GM12878 (cell line): ENCODE measurements around the gene AMZ2. TPM values are rescaled to one million over a fixed set of nuclear protein-coding genes. Genes with fewer than 3 reads are reported as not detected.
"Not testable (repeated sequence)": the region's sequence is repeated elsewhere in the genome, so short reads cannot be mapped to it uniquely, and the experiment has no call there.

ENCODE experiments used
- ATAC-seq: fragments of 200-7000 bp; cut with Tn5 transposase; 3 replicates; pipeline ENCODE4 v1.9.1; 2020; ENCODE audit warnings: mild to moderate bottlenecking, moderate library complexity
- BruUV-seq: library from RNA; stranded (reverse); fragments of 400-500 nt; replicated peaks from 2 replicates; lab custom pipeline; 2021; lab: Mats Ljungman, UMichigan
- CTCF ChIA-PET: fragments of 300-600 bp; sonication (Branson Sonifier 250); formaldehyde crosslinking; extraction: SDS; loops from one replicate; lab custom pipeline; 2021; ENCODE audit warnings: inconsistent platforms; lab: Yijun Ruan, JAX
- POLR2A ChIA-PET: fragments of 350-600 bp; formaldehyde crosslinking; extraction: SDS; loops from one replicate; lab custom pipeline; 2021; ENCODE audit warnings: inconsistent platforms; lab: Charles Lee
- RAD21 ChIA-PET: fragments of 300-600 bp; sonication (Branson Sonifier 250); formaldehyde crosslinking; loops from one replicate; lab custom pipeline; 2023; ENCODE audit warnings: antibody characterized with exemption; ENCODE audit not compliant: unreplicated experiment; lab: Charles Lee
- SMC1A ChIA-PET: fragments of 300-600 bp; sonication (Branson Sonifier 250); formaldehyde crosslinking; loops from one replicate; lab custom pipeline; 2023; ENCODE audit not compliant: unreplicated experiment, uncharacterized antibody; lab: Charles Lee
- DNase-seq: peaks from one replicate; pipeline ENCODE4 v3.0.0-alpha.2; 2011; ENCODE audit warnings: low read depth, low spot score
- FAIRE-seq: peaks from 3 replicates; lab custom pipeline; 2011; peaks lifted over from hg19 to GRCh38; lab: Jason Lieb, UNC
- H2AFZ ChIP-seq: 2 replicates; pipeline ENCODE4 v1.6.0; 2011; ENCODE audit warnings: low read depth, low read length, control low read depth; ENCODE audit not compliant: control insufficient read depth
- H3K27ac ChIP-seq: 2 replicates; pipeline ENCODE4 v1.5.1; 2011; ENCODE audit warnings: control low read depth; ENCODE audit not compliant: control insufficient read depth, insufficient read depth
- H3K27me3 ChIP-seq, 2 experiments: replicated peaks in 1 of 2; 2 replicates each; pipeline versions ENCODE4 v1.6.0 to v1.6.1; 2011; ENCODE audit warnings: low read length in 1 of 2; ENCODE audit not compliant: control insufficient read depth in 2 of 2, insufficient read depth in 2 of 2
- H3K36me3 ChIP-seq, 2 experiments: 2 replicates each; pipeline ENCODE4 v1.5.1; 2011; ENCODE audit warnings: low read length in 1 of 2; ENCODE audit not compliant: control insufficient read depth in 2 of 2, insufficient read depth in 2 of 2
- H3K4me1 ChIP-seq: 2 replicates; pipeline ENCODE4 v1.6.1; 2011; ENCODE audit warnings: mild to moderate bottlenecking, low read length, moderate library complexity, mixed read lengths; ENCODE audit not compliant: control insufficient read depth, insufficient read depth
- H3K4me2 ChIP-seq: 2 replicates; pipeline ENCODE4 v1.6.0; 2011; ENCODE audit warnings: control low read depth; ENCODE audit not compliant: control insufficient read depth, insufficient read depth
- H3K4me3 ChIP-seq: fragments of 200-600 bp; sonication (generic); 2 replicates; pipeline ENCODE4 v1.5.1; 2016
- H3K79me2 ChIP-seq: 2 replicates; pipeline ENCODE4 v1.6.0; 2011; ENCODE audit warnings: low read length; ENCODE audit not compliant: control insufficient read depth, insufficient read depth
- H3K9ac ChIP-seq: 2 replicates; pipeline ENCODE4 v1.8.0; 2011; ENCODE audit warnings: low read length, control low read depth, mixed read lengths; ENCODE audit not compliant: control insufficient read depth, insufficient read depth
- H3K9me3 ChIP-seq: replicated peaks from 3 replicates; pipeline ENCODE4 v1.5.1; 2011; ENCODE audit warnings: mild to moderate bottlenecking, low read length; ENCODE audit not compliant: control insufficient read depth, insufficient read depth
- H4K20me1 ChIP-seq: 2 replicates; pipeline ENCODE4 v1.6.0; 2011; ENCODE audit not compliant: control insufficient read depth, insufficient read depth
- ATF7 ChIP-seq: fragments of 450-650 bp; IDR thresholded peaks from 2 replicates; pipeline ENCODE4 v1.6.1; 2016; ENCODE audit warnings: low read depth, mild to moderate bottlenecking
- BCL11A ChIP-seq: IDR thresholded peaks from 2 replicates; pipeline ENCODE4 v1.6.1; 2011; ENCODE audit warnings: low read depth, low read length
- BHLHE40 ChIP-seq, 2 experiments: fragments of 450-650 bp in 1 of 2; IDR thresholded peaks; 2 replicates each; pipeline ENCODE4 v1.6.1; 2011 to 2017; ENCODE audit warnings: low read depth in 2 of 2, borderline replicate concordance in 1 of 2, improper control_type of control experiment in 1 of 2, low read length in 1 of 2, mild to moderate bottlenecking in 1 of 2
- EP300 ChIP-seq, 2 experiments: fragments of 150-350 bp in 1 of 2; IDR thresholded peaks; 2 replicates each; pipeline ENCODE4 v1.6.1; 2011 to 2012; ENCODE audit warnings: low read depth in 2 of 2, low read length in 2 of 2, borderline replicate concordance in 1 of 2, improper control_type of control experiment in 1 of 2, inconsistent platforms in 1 of 2; ENCODE audit not compliant: control insufficient read depth in 1 of 2
- IKZF1 ChIP-seq: fragments of 450-650 bp; conservative IDR thresholded peaks from 2 replicates; pipeline ENCODE4 v1.6.1; 2017; ENCODE audit warnings: antibody characterized with exemption, mild to moderate bottlenecking
- IKZF2 ChIP-seq, 2 experiments: fragments of 450-650 bp; IDR thresholded peaks; 2 replicates each; pipeline ENCODE4 v1.6.1; 2017; ENCODE audit warnings: mild to moderate bottlenecking in 2 of 2, moderate library complexity in 2 of 2
- JUNB ChIP-seq: IDR thresholded peaks from 2 replicates; pipeline ENCODE4 v1.6.1; 2016; ENCODE audit warnings: antibody characterized with exemption, mild to moderate bottlenecking
- MLLT1 ChIP-seq: fragments of 450-650 bp; IDR thresholded peaks from 2 replicates; pipeline ENCODE4 v1.6.1; 2016; ENCODE audit warnings: mild to moderate bottlenecking
- MTA2 ChIP-seq: fragments of 450-650 bp; IDR thresholded peaks from 2 replicates; pipeline ENCODE4 v1.6.1; 2016; ENCODE audit warnings: low read depth, mild to moderate bottlenecking, moderate library complexity
- NBN ChIP-seq: fragments of 450-650 bp; IDR thresholded peaks from 2 replicates; pipeline ENCODE4 v1.6.1; 2016
- RAD51 ChIP-seq: fragments of 450-650 bp; IDR thresholded peaks from 2 replicates; pipeline ENCODE4 v1.6.1; 2016; ENCODE audit warnings: moderate library complexity, mild to moderate bottlenecking, inconsistent platforms
- RELB ChIP-seq: fragments of 450-650 bp; IDR thresholded peaks from 2 replicates; pipeline ENCODE4 v1.6.1; 2017; ENCODE audit warnings: low read depth, mild to moderate bottlenecking, moderate library complexity
- RUNX3 ChIP-seq: IDR thresholded peaks from 2 replicates; pipeline ENCODE4 v1.6.1; 2012; ENCODE audit warnings: low read length, inconsistent platforms
- ZNF384 ChIP-seq: IDR thresholded peaks from 2 replicates; pipeline ENCODE4 v1.6.1; 2012; ENCODE audit warnings: low read depth, mild to moderate bottlenecking, low read length, improper control_type of control experiment, borderline replicate concordance
- WGBS: methylation state at CpG from one replicate; pipeline ENCODE4 v1.1.6; 2016; ENCODE audit warnings: low lambda C conversion rate; ENCODE audit not compliant: insufficient replicate concordance, insufficient coverage; ENCODE audit errors: missing lambda C conversion rate; 5-methylcytosine and 5-hydroxymethylcytosine counted together
- in situ Hi-C: fragments of 300-500 bp; cut with MboI; formaldehyde crosslinking; loops from 9 replicates; pipeline ENCODE4 v1.14.3; 2018; ENCODE audit warnings: mixed read lengths
- intact Hi-C: fragments of 100-400 bp; cut with micrococcal nuclease; formaldehyde crosslinking; loops from one replicate; pipeline ENCODE4 v1.14.2; 2022; ENCODE audit not compliant: unreplicated experiment
- polyA plus RNA-seq, 11 experiments: library from polyadenylated mRNA; depleted of rRNA in 4 of 11; unstranded in 6 of 11; stranded (reverse) in 5 of 11; fragments of >200 nt; fragmentation: Nextera tagmentation in 4 of 11; fragmentation: Illumina TruSeq in 1 of 11; extraction: Ambion mirVana in 4 of 11; extraction: Trizol in 1 of 11; gene quantifications; 1 replicate in 1 of 11; 2 replicates in 10 of 11; pipeline versions ENCODE4 v1.2.1 to v1.2.3, GENCODE V29; 2011 to 2016; ENCODE audit warnings: inconsistent platforms in 2 of 11, missing spikeins in 2 of 11, low read depth in 1 of 11
- total RNA-seq, 4 experiments: library from RNA; depleted of rRNA in 3 of 4; stranded (reverse); fragments of >200 nt in 3 of 4; fragmentation: Illumina TruSeq in 1 of 4; extraction: Trizol in 1 of 4; gene quantifications; 2 replicates each; pipeline versions ENCODE4 v1.2.1 to v1.2.3, GENCODE V29; 2013 to 2021

Gene AMZ2
- total and polyA plus RNA-seq, 10 of the 15 experiments (the other 5 are each of a cell fraction or from before 2014, with no cell fraction given): 79.1 to 189 (median 126) TPM

GRCh38 chr17:68234726-68235335 lies 13.0 kb upstream of the AMZ2 start:
- H3K4me1 ChIP-seq: peaks cover 38% of the 10 kb centered on the region

More at GRCh38 chr17:68234726-68235335, 13.0 kb upstream of the AMZ2 start:
- ChIA-PET RAD21 (interaction anchor here (0.6 to 1.8 kb wide), 3 partner anchors 10 to 263 kb away, joined by 3 to 7 read pairs (median 3); no protein-coding TSS in a partner anchor), SMC1A (interaction anchor here (1.2 to 2.3 kb wide), 4 partner anchors 10 to 24 kb away, joined by 3 to 11 read pairs (median 8); partner anchors contain the start of gene AMZ2), POLR2A (interaction anchor here (0.6 to 5.5 kb wide), 3 partner anchors 14 to 580 kb away, joined by 5 to 66 read pairs (median 12); partner anchors contain the start of gene AMZ2), CTCF (interaction anchor here (1.0 to 5.1 kb wide), 7 partner anchors 10 to 227 kb away, joined by 3 to 32 read pairs (median 4); partner anchors contain the start of gene AMZ2)
- H3K9me3 ChIP-seq, intact Hi-C loops, H3K79me2 ChIP-seq, H3K4me3 ChIP-seq, in situ Hi-C loops, FAIRE-seq, H2AFZ ChIP-seq, H3K36me3 ChIP-seq, H3K27me3 ChIP-seq, H4K20me1 ChIP-seq, DNase-seq, BruUV-seq: not testable (repeated sequence)
- H3K27ac ChIP-seq: peak overlapping the region; percentile 70; the same call in 1 of the 2 replicates
- peak; percentile 57 for ATAC-seq
- peak overlapping the region; percentile 38; the same call in 1 of the 2 replicates for H3K9ac ChIP-seq
- 58% methylated on average over 12 of the region's 12 CpGs for WGBS
- TF ChIP-seq BCL11A (0 out of 2 replicates have a peak, but pooled peaks have one; percentile 7), MTA2 (peak; percentile 70), ATF7 (peak; percentile 40), ZNF384 (peak; percentile 48; the same call in 1 of the 2 replicates), BHLHE40 (IDR thresholded peaks at IDR 0.05; ENCODE audit: borderline replicate concordance in 1 of 2, low read depth in 2 of 2, low read length in 1 of 2) (peak; percentile 8 to 12; a peak in 1 of 4 replicates), IKZF1 (peak; percentile 45), MLLT1 (peak; percentile 90), RUNX3 (peak; percentile 45; the same call in 1 of the 2 replicates), RELB (peak; percentile 52; the same call in 1 of the 2 replicates), RAD51 (peak; percentile 71), EP300 (IDR thresholded peaks at IDR 0.05; ENCODE audit: borderline replicate concordance in 1 of 2, control insufficient read depth in 1 of 2, low read depth in 2 of 2, low read length in 2 of 2) (peak; percentile 59 to 62; a peak in 3 of 4 replicates), IKZF2 (IDR thresholded peaks at IDR 0.05) (peak; percentile 65 to 71), NBN (0 out of 2 replicates have a peak, but pooled peaks have one; percentile 32), JUNB (0 out of 2 replicates have a peak, but pooled peaks have one; percentile 17)
- H3K4me2 ChIP-seq: peak overlapping the region; percentile 15
